Endodermal cell (in vitro differentiated cells): ENCODE results near the gene HADHA. TPM values are rescaled to one million over a fixed set of nuclear protein-coding genes. Genes with fewer than 3 reads are reported as not detected.
A peak's percentile ranks its signal among the peaks of the same experiment; 100 is the strongest.
"Not testable (repeated sequence)": the region's sequence is repeated elsewhere in the genome, so short reads cannot be mapped to it uniquely, and the experiment has no call there.

Source experiments
- DNase-seq: peaks from one replicate; pipeline ENCODE4 v3.0.0-alpha.2; 2017
- H3K27ac ChIP-seq: 2 replicates; pipeline ENCODE4 v1.5.1; 2013; ENCODE audit warnings: mild to moderate bottlenecking, low read depth, low read length, moderate library complexity
- H3K27me3 ChIP-seq: 2 replicates; pipeline ENCODE4 v1.6.1; 2013; ENCODE audit warnings: mild to moderate bottlenecking, low read length, moderate library complexity; ENCODE audit not compliant: insufficient read depth, control insufficient read depth, poor library complexity, severe bottlenecking
- H3K36me3 ChIP-seq: 2 replicates; pipeline ENCODE4 v1.7.0; 2013; ENCODE audit warnings: mild to moderate bottlenecking, low read length, moderate library complexity; ENCODE audit not compliant: control insufficient read depth, insufficient read depth
- H3K4me1 ChIP-seq: one replicate; pipeline ENCODE4 v1.7.0; 2013; ENCODE audit warnings: low read length; ENCODE audit not compliant: control insufficient read depth, insufficient read depth
- H3K4me3 ChIP-seq: 2 replicates; pipeline ENCODE4 v1.5.1; 2013; ENCODE audit warnings: mild to moderate bottlenecking, low read length, moderate library complexity
- H3K9ac ChIP-seq: 2 replicates; pipeline ENCODE4 v1.6.1; 2013; ENCODE audit warnings: mild to moderate bottlenecking, low read length, moderate library complexity; ENCODE audit not compliant: poor library complexity, severe bottlenecking; ENCODE audit errors: extremely low read depth
- H3K9me3 ChIP-seq: 2 replicates; pipeline ENCODE4 v1.6.1; 2013; ENCODE audit warnings: mild to moderate bottlenecking, low read length, moderate library complexity; ENCODE audit not compliant: control insufficient read depth
- H3K27ac Mint-ChIP-seq: 2 replicates; pipeline ENCODE4 v1.8.0; 2020; ENCODE audit warnings: mixed read lengths
- H3K27me3 Mint-ChIP-seq: 2 replicates; pipeline ENCODE4 v1.8.0; 2021; ENCODE audit warnings: mild to moderate bottlenecking, mixed read lengths; ENCODE audit not compliant: insufficient read depth
- H3K36me3 Mint-ChIP-seq: 2 replicates; pipeline ENCODE4 v1.8.0; 2020; ENCODE audit warnings: low read depth, mixed read lengths
- H3K4me1 Mint-ChIP-seq: 2 replicates; pipeline ENCODE4 v1.8.0; 2020; ENCODE audit warnings: mixed read lengths
- H3K4me3 Mint-ChIP-seq: 2 replicates; pipeline ENCODE4 v1.8.0; 2020; ENCODE audit warnings: mild to moderate bottlenecking, moderate library complexity, mixed read lengths
- H3K9me3 Mint-ChIP-seq: 2 replicates; pipeline ENCODE4 v1.8.0; 2020; ENCODE audit warnings: mild to moderate bottlenecking, mixed read lengths
- WGBS, 2 experiments: methylation state at CpG; one replicate each; pipeline versions ENCODE4 v1.1.5 to v1.1.7; 2013; ENCODE audit warnings: missing lambda C conversion rate in 2 of 2, mixed read lengths in 1 of 2; ENCODE audit not compliant: insufficient coverage in 1 of 2, insufficient read length in 1 of 2; 5-methylcytosine and 5-hydroxymethylcytosine counted together
- total RNA-seq, 2 donors: library from RNA; stranded (reverse); fragmentation: NEBNext Ultra II Directional in 1 of 2; extraction: Animal tissue kit (Norgen Biotek cat#: 25700) in 1 of 2; gene quantifications; 2 replicates in 1 of 2; 3 replicates in 1 of 2; pipeline ENCODE4 v1.2.1, GENCODE V29; 2021
- TF ChIP-seq, protein P1 (sequence below): fragments of 200-600 bp; sonication (generic); conservative IDR thresholded peaks from 2 replicates; pipeline ENCODE4 v1.5.0; 2021; ENCODE audit warnings: antibody characterized with exemption, mild to moderate bottlenecking

HADHA gene
- total RNA-seq, 2 donors from 2014 or later: 83.8 to 86.7 TPM

DNA sequence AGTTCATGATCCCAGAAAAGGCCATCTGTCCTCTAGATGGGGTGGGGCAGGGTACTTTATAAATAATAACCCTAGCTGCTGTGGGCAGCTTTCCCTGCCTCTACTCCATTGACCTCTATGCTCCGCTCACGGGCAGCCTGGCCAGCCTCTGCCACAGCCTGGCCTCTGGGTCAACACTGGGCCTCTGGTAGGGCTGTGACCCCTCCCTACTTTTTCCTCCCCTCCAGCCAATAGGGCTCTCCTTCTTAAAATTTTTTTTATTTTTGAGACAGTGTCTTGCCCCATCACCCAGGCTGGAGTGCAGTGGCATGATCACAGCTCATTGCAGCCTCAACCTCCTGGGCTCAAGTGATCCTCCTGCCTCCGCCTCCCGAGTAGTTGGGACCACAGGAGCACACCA is 75.6 kb downstream of the HADHA start:
- TF ChIP-seq, protein P1, sequence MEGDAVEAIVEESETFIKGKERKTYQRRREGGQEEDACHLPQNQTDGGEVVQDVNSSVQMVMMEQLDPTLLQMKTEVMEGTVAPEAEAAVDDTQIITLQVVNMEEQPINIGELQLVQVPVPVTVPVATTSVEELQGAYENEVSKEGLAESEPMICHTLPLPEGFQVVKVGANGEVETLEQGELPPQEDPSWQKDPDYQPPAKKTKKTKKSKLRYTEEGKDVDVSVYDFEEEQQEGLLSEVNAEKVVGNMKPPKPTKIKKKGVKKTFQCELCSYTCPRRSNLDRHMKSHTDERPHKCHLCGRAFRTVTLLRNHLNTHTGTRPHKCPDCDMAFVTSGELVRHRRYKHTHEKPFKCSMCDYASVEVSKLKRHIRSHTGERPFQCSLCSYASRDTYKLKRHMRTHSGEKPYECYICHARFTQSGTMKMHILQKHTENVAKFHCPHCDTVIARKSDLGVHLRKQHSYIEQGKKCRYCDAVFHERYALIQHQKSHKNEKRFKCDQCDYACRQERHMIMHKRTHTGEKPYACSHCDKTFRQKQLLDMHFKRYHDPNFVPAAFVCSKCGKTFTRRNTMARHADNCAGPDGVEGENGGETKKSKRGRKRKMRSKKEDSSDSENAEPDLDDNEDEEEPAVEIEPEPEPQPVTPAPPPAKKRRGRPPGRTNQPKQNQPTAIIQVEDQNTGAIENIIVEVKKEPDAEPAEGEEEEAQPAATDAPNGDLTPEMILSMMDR: no peak
- no peak overlapping the region for H3K27ac ChIP-seq
- no peaks in the 10 kb centered on the region for H3K4me1 Mint-ChIP-seq
- H3K4me3 Mint-ChIP-seq: no peak overlapping the region
- no peaks in the 10 kb centered on the region for H3K36me3 ChIP-seq
- 82 to 90% methylated on average over 2 to 4 of the region's 4 CpGs for WGBS, 2 experiments
- H3K4me1 ChIP-seq: no peaks in the 10 kb centered on the region
- peaks cover 26% of the 10 kb centered on the region for H3K27me3 Mint-ChIP-seq
- H3K36me3 Mint-ChIP-seq: no peaks in the 10 kb centered on the region
- peak; percentile 29 for DNase-seq
- peaks cover 10% of the 10 kb centered on the region for H3K27me3 ChIP-seq
- H3K9me3 Mint-ChIP-seq: peaks cover 2% of the 10 kb centered on the region
- no peak overlapping the region for H3K4me3 ChIP-seq
- no peaks in the 10 kb centered on the region for H3K9me3 ChIP-seq
- no peak overlapping the region for H3K27ac Mint-ChIP-seq
- H3K9ac ChIP-seq: no peak overlapping the region

DNA sequence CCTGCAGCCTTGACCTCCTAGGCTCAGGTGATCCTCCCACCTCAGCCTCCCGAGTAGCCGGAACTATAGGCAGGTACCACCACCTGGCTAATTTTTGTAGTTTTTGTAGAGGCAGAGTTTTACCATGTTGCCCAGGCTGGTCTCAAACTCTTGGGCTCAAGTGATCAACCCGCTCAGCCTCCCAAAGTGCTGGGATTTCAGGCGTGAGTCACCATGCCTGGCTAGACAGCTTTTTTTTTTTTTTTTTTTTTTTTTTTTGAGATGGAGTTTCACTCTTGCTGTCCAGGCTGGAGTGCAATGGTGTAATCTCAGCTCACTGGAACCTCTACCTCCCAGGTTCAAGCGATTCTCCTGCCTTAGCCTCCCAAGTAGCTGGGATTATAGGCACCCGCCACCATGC is 77.9 kb downstream of the HADHA start:
- not testable (repeated sequence) for H3K9me3 ChIP-seq, H3K27me3 ChIP-seq, H3K4me3 ChIP-seq, H3K27ac Mint-ChIP-seq, H3K9ac ChIP-seq, H3K4me1 Mint-ChIP-seq, H3K36me3 Mint-ChIP-seq, H3K4me3 Mint-ChIP-seq, H3K36me3 ChIP-seq, H3K27ac ChIP-seq, H3K4me1 ChIP-seq, H3K9me3 Mint-ChIP-seq
- 95 to 96% methylated on average over 2 to 5 of the region's 6 CpGs for WGBS, 2 experiments
- peak; percentile 3 for DNase-seq
- H3K27me3 Mint-ChIP-seq: peaks cover 15% of the 10 kb centered on the region

DNA sequence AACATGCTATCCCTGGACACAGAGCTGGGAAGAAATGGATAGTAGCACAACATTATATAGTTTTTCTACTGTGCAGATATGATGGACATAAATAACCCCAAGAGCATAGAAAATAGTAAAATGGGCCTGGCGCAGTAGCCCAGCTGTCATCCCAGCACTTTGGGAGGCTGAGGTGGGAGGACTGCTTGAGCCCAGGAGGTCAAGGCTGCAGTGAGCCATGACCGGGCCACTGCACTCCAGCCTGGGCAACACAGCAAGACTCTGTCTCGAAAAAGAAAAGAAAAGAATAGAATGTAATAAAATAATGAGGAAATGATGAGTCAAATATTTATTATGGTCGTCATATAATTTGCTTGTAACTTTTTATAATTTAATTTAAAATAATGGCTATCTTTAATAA is 79.0 kb downstream of the HADHA start:
- WGBS, 2 experiments: 93 to 100% methylated on average over 2 to 3 of the region's 4 CpGs
- Histone ChIP-seq H3K4me1 (no peaks in the 10 kb centered on the region), H3K4me3 (no peak overlapping the region), H3K9ac (no peak overlapping the region), H3K27ac (no peak overlapping the region), H3K27me3 (no peaks in the 10 kb centered on the region), H3K36me3 (no peaks in the 10 kb centered on the region), H3K9me3 (no peaks in the 10 kb centered on the region)
- Mint-ChIP-seq H3K4me3 (no peak overlapping the region), H3K36me3 (no peaks in the 10 kb centered on the region), H3K4me1 (no peaks in the 10 kb centered on the region), H3K27me3 (peaks cover 6% of the 10 kb centered on the region), H3K27ac (no peak overlapping the region), H3K9me3 (no peaks in the 10 kb centered on the region)
- DNase-seq: no peak
- TF ChIP-seq, protein P1: no peak

DNA sequence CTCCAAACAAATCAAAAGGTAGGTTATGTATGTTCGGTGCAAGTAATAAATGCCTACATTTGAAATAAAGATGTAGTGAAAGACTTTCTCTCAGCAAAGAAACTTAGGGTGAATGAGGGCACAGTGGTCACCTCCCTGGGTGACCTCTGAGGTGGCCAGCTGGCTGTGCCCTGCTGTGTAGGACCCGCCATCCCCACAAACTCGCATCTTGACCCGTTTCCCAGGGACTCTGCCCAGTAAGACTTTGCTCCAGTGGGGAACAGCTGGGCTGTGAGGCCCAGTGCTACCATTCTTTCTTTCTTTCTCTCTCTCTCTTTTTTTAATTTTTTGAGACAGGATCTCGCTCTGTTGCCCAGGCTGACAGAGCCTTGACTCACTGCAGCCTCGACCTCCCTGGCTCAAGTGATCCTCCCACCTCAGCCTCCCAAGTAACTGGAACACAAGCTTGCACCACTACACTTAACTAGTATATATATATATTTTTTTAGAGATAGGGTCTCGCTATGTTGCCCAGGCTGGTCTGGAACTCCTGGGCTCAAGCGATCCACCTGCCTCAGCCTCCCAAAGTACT is 79.7 kb downstream of the HADHA start:
- Mint-ChIP-seq H3K27ac (no peak overlapping the region), H3K27me3 (peaks cover 1% of the 10 kb centered on the region), H3K36me3 (no peaks in the 10 kb centered on the region), H3K9me3 (no peaks in the 10 kb centered on the region), H3K4me3 (no peak overlapping the region), H3K4me1 (no peaks in the 10 kb centered on the region)
- Histone ChIP-seq H3K9ac (no peak overlapping the region), H3K27me3 (no peaks in the 10 kb centered on the region), H3K4me3 (no peak overlapping the region), H3K9me3 (no peaks in the 10 kb centered on the region), H3K4me1 (no peaks in the 10 kb centered on the region), H3K27ac (no peak overlapping the region), H3K36me3 (no peaks in the 10 kb centered on the region)
- TF ChIP-seq, protein P1: no peak
- DNase-seq: peak; percentile 17
- 86 to 87% methylated on average over 5 to 8 of the region's 8 CpGs for WGBS, 2 experiments
